Measurements from ENCODE around the gene MBD3L3. TPM values are rescaled to one million over a fixed set of nuclear protein-coding genes. Genes with fewer than 3 reads are reported as not detected.

MBD3L3 gene
- total and polyA plus RNA-seq, 2 experiments from 2014 or later: not detected

GRCh38 chr19:7083076-7083956 is 24.8 kb upstream of the MBD3L3 start:
- peak; percentile 43 for DNase-seq
- H3K4me1 ChIP-seq (ENCODE audit: insufficient read depth): no peaks in the 10 kb centered on the region
- TF ChIP-seq EZH2phosphoT487 (IDR thresholded peaks at IDR 0.05; ENCODE audit: insufficient read depth, low read depth) (no peak), EZH2 (IDR thresholded peaks at IDR 0.05; ENCODE audit: insufficient read depth, poor library complexity, severe bottlenecking) (no peak)
- H3K9me3 ChIP-seq (ENCODE audit: low read depth): peaks cover 33% of the 10 kb centered on the region
- H3K9ac ChIP-seq: no peak overlapping the region
- in situ Hi-C loops (cut with MboI): no loop called here
- peaks cover 31% of the 10 kb centered on the region for H3F3A ChIP-seq (ENCODE audit: insufficient read depth)
- H3K4me2 ChIP-seq (ENCODE audit: unreplicated experiment): no peak overlapping the region
- peaks cover 3% of the 10 kb centered on the region; the same call in 1 of the 2 replicates for H3K79me2 ChIP-seq (ENCODE audit: insufficient read depth)
- 95 to 96% methylated on average over 15 of the region's 15 CpGs for WGBS, 2 experiments (ENCODE audit: low coverage in 1 of 2, low lambda C conversion rate in 2 of 2, missing lambda C conversion rate in 2 of 2)
- H3K4me3 ChIP-seq: peak overlapping the region; percentile 18
- H3K9me2 ChIP-seq (ENCODE audit: insufficient read depth): no peaks in the 10 kb centered on the region
- H2AFZ ChIP-seq: no peak overlapping the region
- no peak overlapping the region for H3K27ac ChIP-seq
- H3K36me3 ChIP-seq (ENCODE audit: low read depth): peaks cover 75% of the 10 kb centered on the region
- H4K20me1 ChIP-seq (ENCODE audit: insufficient read depth): no peaks in the 10 kb centered on the region
- no peaks in the 10 kb centered on the region for H3K27me3 ChIP-seq (replicated peaks; ENCODE audit: insufficient read depth)

DNA sequence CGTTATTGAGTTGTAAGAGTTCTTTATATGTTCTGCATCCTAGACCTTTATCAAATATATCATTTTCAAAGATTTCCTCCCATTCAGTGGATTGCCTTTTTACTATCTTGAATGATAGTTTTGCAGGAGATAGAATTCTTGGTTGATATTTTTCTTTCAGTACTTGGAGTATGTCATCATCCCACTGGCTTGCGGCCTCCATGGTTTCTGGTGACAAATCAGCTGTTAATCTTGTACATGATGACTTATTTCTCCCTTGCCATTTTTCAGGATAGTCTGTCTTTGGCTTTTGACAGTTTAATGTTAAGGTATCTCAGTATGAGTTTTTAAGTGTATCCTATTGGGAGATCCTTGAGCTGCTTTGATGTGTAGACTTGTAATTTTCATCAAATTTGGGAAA is 19.5 kb upstream of the MBD3L3 start:
- no peak overlapping the region for H3K9ac ChIP-seq
- H4K20me1 ChIP-seq (ENCODE audit: insufficient read depth): no peaks in the 10 kb centered on the region
- no peaks in the 10 kb centered on the region for H3K9me2 ChIP-seq (ENCODE audit: insufficient read depth)
- H3F3A ChIP-seq (ENCODE audit: insufficient read depth): peaks cover 26% of the 10 kb centered on the region
- H3K27ac ChIP-seq: no peak overlapping the region
- in situ Hi-C loops (cut with MboI): no loop called here
- peak; percentile 30 for DNase-seq
- H2AFZ ChIP-seq: no peak overlapping the region
- WGBS, 2 experiments (ENCODE audit: low coverage in 1 of 2, low lambda C conversion rate in 2 of 2, missing lambda C conversion rate in 2 of 2): 98% methylated on average over 2 of the region's 2 CpGs
- H3K4me3 ChIP-seq: no peak overlapping the region
- TF ChIP-seq EZH2 (IDR thresholded peaks at IDR 0.05; ENCODE audit: insufficient read depth, poor library complexity, severe bottlenecking) (no peak), EZH2phosphoT487 (IDR thresholded peaks at IDR 0.05; ENCODE audit: insufficient read depth, low read depth) (no peak)
- H3K9me3 ChIP-seq (ENCODE audit: low read depth): peaks cover 12% of the 10 kb centered on the region
- H3K27me3 ChIP-seq (replicated peaks; ENCODE audit: insufficient read depth): no peaks in the 10 kb centered on the region
- H3K4me2 ChIP-seq (ENCODE audit: unreplicated experiment): no peak overlapping the region
- peaks cover 3% of the 10 kb centered on the region; the same call in 1 of the 2 replicates for H3K79me2 ChIP-seq (ENCODE audit: insufficient read depth)
- peaks cover 86% of the 10 kb centered on the region for H3K36me3 ChIP-seq (ENCODE audit: low read depth)
- no peaks in the 10 kb centered on the region for H3K4me1 ChIP-seq (ENCODE audit: insufficient read depth)

DNA sequence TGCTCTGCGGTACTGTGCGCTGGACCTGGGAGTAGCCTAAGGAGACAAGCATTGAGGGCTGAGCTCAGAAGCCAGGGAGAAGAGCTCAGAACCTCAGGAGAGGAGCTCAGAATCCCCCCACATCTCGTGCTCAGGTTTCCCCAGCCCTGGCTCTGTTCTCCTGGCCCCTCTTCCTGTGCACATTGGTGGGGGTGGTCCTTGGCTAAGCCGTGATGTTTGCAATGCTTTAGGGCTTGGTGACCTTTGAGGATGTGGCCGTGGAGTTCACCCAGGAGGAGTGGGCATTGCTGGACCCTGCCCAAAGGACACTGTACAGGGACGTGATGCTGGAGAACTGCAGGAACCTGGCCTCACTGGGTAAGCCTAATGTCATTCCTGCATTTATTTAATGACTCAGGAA is 17.7 kb upstream of the MBD3L3 start:
- no peak overlapping the region for H3K4me2 ChIP-seq (ENCODE audit: unreplicated experiment)
- WGBS, 2 experiments (ENCODE audit: low coverage in 1 of 2, low lambda C conversion rate in 2 of 2, missing lambda C conversion rate in 2 of 2): 98 to 99% methylated on average over 6 of the region's 6 CpGs
- TF ChIP-seq EZH2 (IDR thresholded peaks at IDR 0.05; ENCODE audit: insufficient read depth, poor library complexity, severe bottlenecking) (no peak), EZH2phosphoT487 (IDR thresholded peaks at IDR 0.05; ENCODE audit: insufficient read depth, low read depth) (no peak)
- peaks cover 16% of the 10 kb centered on the region for H3K79me2 ChIP-seq (ENCODE audit: insufficient read depth)
- no peaks in the 10 kb centered on the region for H4K20me1 ChIP-seq (ENCODE audit: insufficient read depth)
- H3K9me3 ChIP-seq (ENCODE audit: low read depth): peaks cover 5% of the 10 kb centered on the region
- H3K4me1 ChIP-seq (ENCODE audit: insufficient read depth): no peaks in the 10 kb centered on the region
- in situ Hi-C loops (cut with MboI): no loop called here
- no peak for DNase-seq
- H3K9me2 ChIP-seq (ENCODE audit: insufficient read depth): no peaks in the 10 kb centered on the region
- H3K9ac ChIP-seq: no peak overlapping the region
- H3K36me3 ChIP-seq (ENCODE audit: low read depth): peaks cover 76% of the 10 kb centered on the region
- no peaks in the 10 kb centered on the region for H3K27me3 ChIP-seq (replicated peaks; ENCODE audit: insufficient read depth)
- H3F3A ChIP-seq (ENCODE audit: insufficient read depth): peaks cover 8% of the 10 kb centered on the region
- no peak overlapping the region for H3K4me3 ChIP-seq
- no peak overlapping the region for H2AFZ ChIP-seq
- no peak overlapping the region for H3K27ac ChIP-seq

- no peaks in the 10 kb centered on the region for H4K20me1 ChIP-seq (ENCODE audit: insufficient read depth)
- no peak for DNase-seq
- H3K27me3 ChIP-seq (replicated peaks; ENCODE audit: insufficient read depth): no peaks in the 10 kb centered on the region
- in situ Hi-C loops (cut with MboI): no loop called here
- WGBS, 2 experiments (ENCODE audit: low coverage in 1 of 2, low lambda C conversion rate in 2 of 2, missing lambda C conversion rate in 2 of 2): 98% methylated on average over 11 to 29 of the region's 29 CpGs
- H3K4me3 ChIP-seq: no peak overlapping the region
- TF ChIP-seq EZH2 (IDR thresholded peaks at IDR 0.05; ENCODE audit: insufficient read depth, poor library complexity, severe bottlenecking): no peak
- no peak for TF ChIP-seq EZH2phosphoT487 (IDR thresholded peaks at IDR 0.05; ENCODE audit: insufficient read depth, low read depth)
- H3K4me1 ChIP-seq (ENCODE audit: insufficient read depth): peaks cover 8% of the 10 kb centered on the region; the same call in 1 of the 2 replicates
- peaks cover 29% of the 10 kb centered on the region for H3K79me2 ChIP-seq (ENCODE audit: insufficient read depth)
- no peak overlapping the region for H3K27ac ChIP-seq
- no peak overlapping the region for H3K4me2 ChIP-seq (ENCODE audit: unreplicated experiment)
- H3K9me2 ChIP-seq (ENCODE audit: insufficient read depth): no peaks in the 10 kb centered on the region
- H2AFZ ChIP-seq: no peak overlapping the region
- H3K9ac ChIP-seq: no peak overlapping the region
- H3K36me3 ChIP-seq (ENCODE audit: low read depth): peaks cover 65% of the 10 kb centered on the region
- H3K9me3 ChIP-seq (ENCODE audit: low read depth): no peaks in the 10 kb centered on the region
- peaks cover 7% of the 10 kb centered on the region; the same call in 1 of the 2 replicates for H3F3A ChIP-seq (ENCODE audit: insufficient read depth)
Measured at GRCh38 chr19:7074705-7075282, 16.3 kb upstream of the MBD3L3 start.

Measured in GM23248 (cell line).